GM19023 (cell line): Measurements from ENCODE around the gene CD6.

Source experiments
- ATAC-seq: cut with Tn5 transposase; IDR thresholded peaks from one replicate; pipeline ENCODE4 v1.9.1; 2021; ENCODE audit warnings: mild to moderate bottlenecking, moderate library complexity; ENCODE audit not compliant: unreplicated experiment

CD6 gene

DNA sequence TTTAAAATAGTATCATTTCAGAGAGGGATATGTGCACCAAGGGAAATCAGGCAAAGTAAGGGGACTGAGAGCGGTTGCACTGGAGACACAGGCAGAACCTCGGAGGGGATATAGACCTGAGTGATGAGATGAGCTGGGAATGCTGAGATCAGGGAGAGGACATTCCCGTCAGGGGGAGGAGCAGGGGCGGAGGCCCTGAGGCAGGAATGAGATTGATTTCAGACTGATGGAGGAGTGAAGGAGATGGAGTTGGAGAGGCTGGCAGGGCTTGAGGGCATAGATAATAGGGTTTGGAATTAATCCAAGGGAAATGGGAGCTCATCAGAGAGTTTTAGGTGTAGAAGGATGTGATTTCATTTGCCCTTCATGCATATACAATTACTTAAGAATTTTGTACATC lies 13.2 kb downstream of the CD6 start:
- no peak for ATAC-seq

DNA sequence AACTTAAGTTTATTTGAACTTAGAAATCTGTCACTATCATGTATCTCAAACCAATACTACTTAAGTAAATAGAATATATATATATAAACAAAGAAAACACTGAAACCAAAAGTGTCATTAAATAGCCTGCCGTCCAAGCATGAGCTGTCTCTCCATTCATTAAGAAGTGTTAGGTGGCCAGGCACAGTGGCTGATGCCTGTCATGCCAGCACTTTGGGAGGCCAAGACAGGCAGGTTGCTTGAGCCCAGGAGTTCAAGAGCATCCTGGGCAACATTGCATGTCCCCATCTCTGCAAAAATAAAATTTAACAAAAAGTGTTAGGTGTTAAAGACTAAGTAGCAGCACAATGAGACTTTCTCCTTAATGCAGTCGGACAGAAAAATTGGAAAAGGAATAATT lies 14.0 kb downstream of the CD6 start:
- ATAC-seq: no peak

DNA sequence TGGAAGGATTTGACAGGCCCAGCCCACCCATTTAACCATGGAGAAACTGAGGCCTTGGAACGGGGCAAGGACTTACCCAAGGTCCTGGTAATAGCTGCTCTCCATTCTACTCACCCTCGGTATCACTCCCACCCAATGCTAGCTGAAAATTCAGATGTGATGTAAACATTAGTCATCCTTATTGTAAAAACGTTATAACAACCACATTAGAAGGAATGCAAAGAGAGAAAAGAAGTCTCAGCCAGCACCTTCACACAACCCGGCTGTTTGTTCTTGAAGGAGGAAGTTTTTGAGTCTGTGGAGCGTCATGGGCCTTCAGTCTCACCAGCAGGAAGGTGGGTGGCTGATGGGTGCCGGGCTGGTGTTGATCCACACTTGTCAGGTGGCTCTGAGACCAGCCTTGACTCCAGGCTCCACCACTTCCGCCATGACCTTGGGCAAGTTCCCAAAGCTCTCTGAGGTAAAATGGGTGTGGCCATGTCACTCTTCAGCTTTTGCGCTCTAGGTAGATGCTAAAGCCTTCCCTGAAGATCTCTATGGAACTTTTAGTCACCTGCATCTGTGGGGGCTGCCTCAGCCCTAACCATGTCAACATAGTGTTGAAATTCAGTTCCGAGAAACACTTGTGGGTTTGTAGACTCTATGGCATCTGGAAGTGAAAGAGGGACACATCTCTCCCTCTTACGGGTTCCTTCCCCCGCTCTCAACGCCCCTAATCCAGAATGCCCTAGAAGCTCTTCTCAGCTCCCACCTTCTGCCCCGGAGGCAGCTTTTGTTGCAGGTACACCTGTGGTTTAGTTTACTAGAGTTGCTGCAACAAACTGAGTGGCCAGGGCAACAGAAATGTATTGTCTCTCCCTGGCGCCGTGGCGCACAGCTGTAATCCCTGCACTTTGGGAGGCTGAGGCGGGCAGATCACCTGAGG lies 14.8 kb downstream of the CD6 start:
- no peak for ATAC-seq

DNA sequence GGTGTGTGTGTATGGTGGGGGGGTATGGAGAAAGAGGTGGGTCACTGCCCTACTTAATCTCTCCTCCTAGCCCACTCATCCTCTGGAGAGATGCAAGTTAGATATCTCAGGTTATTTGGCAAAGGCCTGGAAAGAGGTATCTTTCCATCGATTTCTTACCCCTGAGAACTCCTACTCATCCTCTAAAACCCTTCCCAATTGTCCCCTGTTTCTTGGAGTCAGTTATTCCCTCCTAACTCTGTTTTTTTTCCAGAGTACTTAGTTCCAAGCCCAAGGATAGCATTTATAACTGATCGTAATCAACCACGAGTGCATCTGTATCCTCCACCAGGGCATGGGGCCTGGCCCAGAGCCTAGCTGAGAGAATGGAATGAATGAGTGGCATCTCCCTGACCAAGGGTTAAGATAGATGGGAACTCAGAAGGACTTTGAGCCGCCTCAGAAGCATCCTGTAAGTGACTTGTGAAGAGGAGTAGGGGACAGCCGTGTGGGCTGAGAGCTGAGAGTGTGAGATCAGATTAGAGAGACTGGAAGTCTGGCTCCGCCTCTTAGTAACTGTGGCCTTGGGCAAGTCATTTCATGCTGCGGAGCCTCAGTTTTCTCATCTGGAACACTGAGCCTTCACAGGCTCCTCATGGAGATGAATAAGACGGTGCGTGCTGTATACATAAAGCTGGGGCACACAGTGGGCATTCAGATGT lies 16.2 kb downstream of the CD6 start:
- ATAC-seq: no peak

DNA sequence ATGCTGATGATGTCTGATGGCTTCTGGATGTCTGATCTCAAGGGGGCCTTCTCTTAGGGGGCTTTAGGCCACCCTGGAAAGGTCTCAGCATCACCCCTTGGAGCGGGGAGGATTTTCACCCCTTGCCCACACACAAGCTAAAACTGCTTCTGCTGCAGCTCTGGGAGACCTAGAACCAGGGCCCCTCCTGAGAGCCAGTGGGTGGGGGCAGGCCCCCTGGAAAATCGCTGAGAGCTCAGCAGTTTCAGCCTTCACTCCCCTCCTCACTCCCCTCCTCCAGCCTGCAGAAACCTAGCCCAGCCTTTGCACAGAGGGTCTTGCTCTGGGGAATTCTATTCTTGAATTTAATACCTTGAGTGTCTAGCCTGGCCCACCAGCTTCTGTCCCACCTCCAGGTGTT lies 17.2 kb downstream of the CD6 start:
- no peak for ATAC-seq

DNA sequence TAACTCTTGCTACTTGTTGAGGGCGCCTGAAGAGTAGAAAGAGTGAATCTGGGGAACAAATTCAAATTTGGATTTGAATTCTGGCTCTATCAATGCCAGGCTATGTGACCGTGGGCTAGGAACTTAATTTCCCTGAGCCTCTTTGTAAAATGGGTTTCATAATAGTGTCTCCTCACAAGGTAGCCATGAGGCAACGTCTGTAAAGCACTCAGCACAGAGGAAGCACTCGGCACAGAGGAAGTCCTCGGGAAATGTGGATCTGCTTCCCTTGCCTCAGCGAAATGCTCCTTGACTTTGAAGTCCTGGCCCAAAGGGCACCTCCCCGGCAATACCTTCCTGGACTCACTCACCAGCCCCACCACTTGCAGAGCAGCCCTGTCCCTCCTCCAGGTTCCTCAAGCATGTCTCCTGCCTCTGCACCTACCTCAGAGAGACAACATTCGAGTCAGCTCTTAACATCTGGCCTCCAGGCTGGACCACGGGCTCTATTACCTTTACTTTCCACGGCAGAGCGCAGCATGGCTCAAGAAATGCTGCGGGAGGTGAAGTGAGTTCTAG lies 17.7 kb downstream of the CD6 start:
- no peak for ATAC-seq

DNA sequence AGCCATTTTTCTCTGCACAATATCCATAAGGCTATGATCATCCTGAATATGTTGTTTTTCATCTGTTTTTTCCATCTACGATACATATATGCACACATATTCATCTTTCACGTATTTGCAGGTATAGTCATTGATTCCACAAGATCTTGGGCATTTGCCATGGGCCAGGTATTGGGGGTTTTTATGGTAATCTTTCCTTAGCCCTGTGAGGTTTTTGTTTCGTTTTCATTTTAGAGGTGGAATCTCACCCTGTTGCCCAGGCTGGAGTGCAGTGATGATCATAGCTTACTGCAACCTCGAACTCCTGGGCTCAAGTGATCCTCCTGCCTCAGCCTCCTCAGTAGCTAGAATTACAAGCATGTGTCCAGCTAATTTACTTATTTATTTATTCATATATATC lies 20.0 kb downstream of the CD6 start:
- ATAC-seq: no peak

DNA sequence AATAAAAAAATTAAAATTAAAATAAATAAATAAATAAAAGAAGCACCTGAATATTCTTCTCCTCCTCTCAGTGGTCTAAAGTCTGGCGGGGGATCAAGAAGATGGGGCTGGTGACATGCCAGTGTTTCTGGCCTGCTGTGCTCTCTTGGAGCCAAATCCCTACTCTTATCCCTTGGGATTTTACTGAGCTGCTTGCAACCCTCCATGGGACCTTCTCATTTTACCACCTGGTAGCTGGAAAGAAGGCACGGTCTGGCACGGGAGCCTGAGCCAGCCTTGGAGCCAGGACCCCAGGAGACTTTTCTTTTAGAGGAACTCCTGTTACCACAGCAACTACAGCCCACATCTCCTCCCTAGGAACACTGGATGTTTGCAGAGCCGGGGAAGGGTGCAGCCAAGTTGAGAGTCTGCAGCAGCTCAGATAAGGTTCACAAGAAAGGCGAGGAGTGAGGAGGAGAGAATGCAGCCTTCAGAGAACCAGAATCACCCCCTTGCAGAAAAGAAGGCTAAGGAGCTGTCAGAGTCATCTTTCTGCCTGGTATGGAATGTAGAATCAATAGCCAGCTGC lies 21.4 kb downstream of the CD6 start:
- no peak for ATAC-seq

DNA sequence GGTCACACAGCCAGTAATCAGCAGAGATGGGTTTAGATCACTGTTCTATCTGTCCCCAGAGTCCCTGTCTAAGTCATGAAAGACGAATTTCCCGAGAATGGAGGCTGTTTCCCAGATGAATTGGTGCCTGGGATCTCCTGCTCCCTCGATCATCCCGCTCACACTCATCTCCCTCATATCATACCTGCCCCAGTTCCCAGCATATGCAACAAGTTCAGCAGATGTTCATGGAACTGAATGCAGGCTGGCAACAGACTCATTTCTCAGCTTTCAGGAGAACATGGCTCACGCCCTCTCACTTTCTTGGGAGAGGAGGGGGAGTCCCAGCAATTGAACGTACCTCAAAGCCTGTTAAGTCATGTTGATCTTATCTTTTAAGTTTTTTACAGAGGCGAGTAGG lies 22.1 kb downstream of the CD6 start:
- no peak for ATAC-seq

DNA sequence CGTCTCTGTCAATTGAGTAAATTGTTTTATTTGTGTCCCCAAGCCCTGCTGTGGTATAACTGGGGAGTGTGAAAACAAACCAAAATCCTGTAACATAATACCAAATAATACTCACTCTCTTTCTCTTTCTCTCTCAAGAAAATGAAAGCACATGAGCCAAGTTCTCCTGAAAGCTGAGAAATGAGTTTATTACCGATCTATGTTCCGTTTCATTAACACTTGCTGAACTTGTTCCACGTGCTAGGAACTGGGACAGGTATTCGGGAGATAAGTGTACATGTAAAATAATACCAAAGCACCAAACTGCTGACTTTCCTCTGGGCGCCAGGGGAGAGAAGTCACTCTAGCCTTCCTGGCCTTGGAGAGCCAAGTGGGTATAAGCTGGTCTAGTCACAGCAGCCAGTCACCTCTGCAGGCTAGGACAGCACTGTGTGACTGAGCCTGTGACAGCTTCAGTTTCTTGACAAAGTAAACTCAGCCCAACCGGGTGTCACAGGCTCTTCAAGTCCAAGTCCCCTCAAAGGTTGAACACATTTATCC lies 23.1 kb downstream of the CD6 start:
- no peak for ATAC-seq

DNA sequence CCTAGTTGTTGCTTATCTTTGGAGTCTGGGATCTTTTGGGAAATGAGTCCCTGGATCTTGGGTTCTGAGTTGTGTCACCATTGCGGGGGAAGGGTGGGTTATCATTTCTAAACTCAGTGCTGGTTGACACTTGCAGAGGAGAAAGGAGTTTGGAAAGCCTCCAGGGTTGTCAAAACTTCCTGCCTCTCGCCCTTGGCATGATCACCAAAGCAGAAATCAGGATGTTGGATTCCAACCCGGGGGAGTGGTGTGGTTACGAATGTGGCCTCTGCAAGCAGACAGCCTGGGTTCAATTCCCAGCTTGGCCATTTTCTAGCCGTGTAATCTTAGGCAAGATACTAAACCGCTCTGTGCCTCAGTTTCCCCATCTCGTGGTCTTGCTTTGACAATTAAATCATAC lies 24.3 kb downstream of the CD6 start:
- no peak for ATAC-seq

DNA sequence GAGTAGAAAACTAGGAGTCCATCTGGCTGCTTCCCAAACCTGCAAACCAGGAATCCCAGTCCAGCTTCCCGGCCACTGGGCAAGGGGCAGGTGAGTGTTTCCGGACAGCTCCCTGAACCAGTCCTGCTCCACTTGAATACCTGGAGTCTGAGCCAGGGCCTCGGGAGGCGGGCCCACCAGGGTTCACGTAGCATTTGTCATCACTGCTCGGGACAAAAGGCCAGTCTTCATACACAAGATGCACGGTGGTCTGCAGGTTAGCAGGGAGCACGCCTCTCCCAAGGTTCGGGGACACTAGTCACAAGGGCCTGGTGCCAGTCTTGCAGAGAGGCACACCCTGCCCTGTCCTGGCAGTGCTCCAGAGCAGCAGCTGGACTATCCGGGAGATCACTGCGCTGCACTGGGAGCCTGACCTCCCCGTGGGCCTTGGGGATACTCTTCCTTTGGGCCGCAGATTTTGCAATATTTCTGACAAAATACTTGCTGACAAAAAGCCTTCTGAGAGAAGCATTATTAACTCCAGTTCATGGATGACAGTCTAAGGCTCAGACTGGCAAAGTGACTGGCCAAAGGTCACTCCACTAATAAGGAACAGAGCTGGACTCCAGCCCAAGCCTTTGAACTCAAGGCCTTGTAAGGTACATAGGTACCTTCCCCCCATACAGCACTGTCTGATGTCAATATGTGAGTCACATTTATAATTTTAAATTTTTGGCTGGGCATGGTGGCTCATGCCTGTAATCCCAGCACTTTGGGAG lies 25.1 kb downstream of the CD6 start:
- ATAC-seq: no peak

DNA sequence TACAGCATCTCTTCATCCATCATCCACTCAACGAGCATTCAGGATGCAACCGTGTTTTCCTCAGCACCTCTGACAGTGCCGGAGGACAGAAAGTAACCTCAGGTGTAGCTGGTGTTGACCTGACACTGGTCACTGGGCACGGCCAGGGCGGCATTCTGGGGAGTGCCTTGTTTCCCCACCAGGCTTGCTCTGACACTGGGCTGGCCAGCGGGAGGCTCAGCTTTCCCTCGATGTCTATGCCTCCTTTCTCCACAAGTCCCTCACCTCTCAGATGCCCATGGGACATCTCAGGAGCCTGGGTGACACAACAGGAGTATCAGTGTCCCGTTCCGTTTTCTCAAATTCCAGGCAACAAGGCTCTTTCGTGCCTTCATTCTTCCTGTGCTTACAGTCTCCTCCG lies 28.9 kb downstream of the CD6 start:
- no peak for ATAC-seq

DNA sequence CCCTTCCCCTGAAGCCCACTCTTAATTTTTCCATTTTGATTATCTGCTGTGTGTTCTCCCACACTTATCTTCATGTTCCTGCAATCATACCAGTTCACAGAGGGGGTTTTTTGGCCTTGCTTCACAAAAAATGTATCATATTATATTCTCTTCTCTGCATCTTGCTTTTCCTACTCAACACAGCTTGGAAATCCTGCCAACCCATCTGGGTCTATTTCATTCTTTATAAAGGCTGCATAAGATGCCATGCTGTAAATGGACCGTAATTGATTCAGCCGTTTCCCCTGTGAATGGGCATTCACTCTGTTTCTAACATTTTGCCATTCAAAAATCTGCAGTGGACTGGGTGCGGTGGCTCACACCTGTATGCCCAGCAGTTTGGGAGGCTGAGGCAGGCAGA lies 30.5 kb downstream of the CD6 start:
- no peak for ATAC-seq

DNA sequence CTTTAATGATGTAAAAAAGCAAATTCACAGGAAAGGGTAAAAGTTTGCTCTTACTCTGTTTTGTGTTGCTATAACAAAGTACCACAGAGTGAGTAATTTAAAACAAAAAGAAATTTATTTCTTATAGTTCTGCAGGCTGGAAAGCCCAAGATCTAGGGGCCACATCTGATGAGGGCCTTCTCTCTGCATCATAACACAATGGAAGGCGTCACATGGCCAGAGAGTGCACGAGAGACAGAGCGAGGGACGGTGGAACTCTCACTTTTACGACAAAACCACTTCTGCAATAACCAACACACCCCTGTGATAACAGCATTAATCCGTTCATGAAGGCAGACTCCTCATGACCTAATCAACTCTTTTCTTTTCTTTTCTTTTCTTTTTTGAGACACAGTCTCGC lies 31.1 kb downstream of the CD6 start:
- no peak for ATAC-seq

DNA sequence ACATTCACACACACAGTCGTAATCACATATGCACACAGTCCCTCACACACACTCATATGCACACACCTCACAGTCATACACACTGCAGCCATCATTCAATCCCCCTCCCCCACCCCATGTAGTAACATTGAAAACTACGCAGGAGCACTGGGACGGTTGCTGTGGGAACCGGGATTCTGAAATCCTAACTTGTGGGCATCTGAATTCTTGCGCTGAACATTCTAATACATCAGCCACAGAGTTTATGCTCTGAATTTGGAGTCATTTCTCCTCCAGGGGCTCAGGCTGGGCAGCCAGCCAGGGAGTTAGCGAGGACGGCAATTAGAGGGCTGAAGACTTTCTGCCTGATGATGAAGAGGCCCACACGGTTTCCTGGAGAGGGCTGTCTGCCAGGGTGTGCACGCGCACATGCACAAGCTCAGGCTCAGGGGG lies 32.7 kb downstream of the CD6 start:
- ATAC-seq: no peak

DNA sequence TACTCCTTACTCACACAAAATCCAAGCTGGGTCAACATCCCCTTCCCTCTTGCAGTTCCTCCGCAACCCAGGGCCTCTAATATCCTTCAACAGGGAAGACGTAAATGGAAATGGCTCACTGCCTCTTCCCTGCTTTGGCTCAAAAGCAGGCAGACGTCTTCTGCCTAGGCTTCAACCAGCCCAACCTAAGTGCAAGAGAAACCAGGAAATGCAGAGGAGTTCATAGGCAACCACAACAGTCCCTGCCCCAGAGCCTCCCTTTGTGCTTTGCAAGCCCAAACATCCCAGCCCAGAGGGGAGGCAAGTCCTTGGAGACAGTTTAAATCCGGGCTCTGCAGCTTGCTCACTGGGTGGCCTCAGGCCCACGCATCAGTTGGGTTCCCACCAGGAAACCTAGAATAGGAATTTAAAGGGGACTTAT lies 33.3 kb downstream of the CD6 start:
- no peak for ATAC-seq

DNA sequence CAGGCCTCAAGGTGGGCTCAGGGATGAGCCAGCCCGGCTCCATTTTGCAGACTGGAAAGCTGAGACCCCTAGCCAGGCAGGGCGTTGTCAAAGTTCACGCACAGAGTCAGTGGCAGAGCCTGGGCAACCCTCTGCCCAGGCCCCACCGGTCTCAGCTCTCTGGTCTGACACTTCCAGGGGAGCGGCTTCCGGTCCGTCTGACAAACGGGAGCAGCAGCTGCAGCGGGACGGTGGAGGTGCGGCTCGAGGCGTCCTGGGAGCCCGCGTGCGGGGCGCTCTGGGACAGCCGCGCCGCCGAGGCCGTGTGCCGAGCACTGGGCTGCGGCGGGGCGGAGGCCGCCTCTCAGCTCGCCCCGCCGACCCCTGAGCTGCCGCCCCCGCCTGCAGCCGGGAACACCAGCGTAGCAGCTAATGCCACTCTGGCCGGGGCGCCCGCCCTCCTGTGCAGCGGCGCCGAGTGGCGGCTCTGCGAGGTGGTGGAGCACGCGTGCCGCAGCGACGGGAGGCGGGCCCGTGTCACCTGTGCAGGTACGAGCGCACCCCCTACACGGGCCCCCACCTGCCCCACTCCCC lies 36.0 kb downstream of the CD6 start:
- no peak for ATAC-seq

DNA sequence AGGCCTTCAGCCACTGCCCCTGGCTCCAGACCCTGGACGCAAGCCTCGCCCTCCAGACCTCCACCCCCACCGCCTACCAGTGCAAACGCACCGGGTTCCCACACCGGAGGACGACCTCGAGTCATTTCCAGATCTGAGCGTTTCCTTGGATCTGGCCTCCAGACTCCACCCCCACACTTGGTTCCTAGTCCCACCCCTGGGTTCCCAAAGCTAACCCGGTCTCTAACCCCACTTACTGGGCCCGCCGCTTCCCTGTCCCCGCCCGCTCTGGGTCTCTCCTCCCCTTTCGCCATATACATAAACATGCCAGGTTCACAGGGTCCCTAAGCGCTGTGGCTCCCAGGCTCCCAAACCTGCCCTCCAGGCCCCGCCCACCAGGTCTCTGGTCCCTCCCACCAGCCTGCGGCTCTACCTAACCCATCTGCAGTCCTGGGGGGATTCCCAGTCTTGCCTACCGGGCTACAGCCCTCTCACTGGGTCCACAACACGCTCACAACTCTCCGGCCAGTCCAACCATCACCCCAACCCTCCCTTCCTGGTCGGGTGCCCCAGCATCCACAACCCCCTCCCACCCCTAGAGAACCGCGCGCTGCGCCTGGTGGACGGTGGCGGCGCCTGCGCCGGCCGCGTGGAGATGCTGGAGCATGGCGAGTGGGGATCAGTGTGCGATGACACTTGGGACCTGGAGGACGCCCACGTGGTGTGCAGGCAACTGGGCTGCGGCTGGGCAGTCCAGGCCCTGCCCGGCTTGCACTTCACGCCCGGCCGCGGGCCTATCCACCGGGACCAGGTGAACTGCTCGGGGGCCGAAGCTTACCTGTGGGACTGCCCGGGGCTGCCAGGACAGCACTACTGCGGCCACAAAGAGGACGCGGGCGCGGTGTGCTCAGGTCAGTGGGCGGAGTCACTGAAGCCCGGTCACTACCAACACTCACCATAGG lies 36.7 kb downstream of the CD6 start:
- ATAC-seq: no peak
